Measurements from ENCODE around the gene CPT2.
A peak's percentile ranks its signal among the peaks of the same experiment; 100 is the strongest.

The CPT2 gene

GRCh38 chr1:53238197-53239155 lies 41.9 kb downstream of the CPT2 start, which contains the start of gene MAGOH:
Gene MAGOH, minus strand, starts transcription at chr1:53238518. Its CDS starts 70 bp downstream, at chr1:53238448.
- Histone ChIP-seq H4K20me1 (ENCODE audit: insufficient read depth, low read length) (no peaks in the 10 kb centered on the region), H3K9me3 (replicated peaks; ENCODE audit: insufficient read depth, low read length) (no peaks in the 10 kb centered on the region), H3K4me1 (ENCODE audit: low read length) (peaks cover 4% of the 10 kb centered on the region; the same call in 1 of the 2 replicates), H3K4me3 (ENCODE audit: low read length) (peak within 1 kb of the TSS; percentile 97), H3K4me2 (ENCODE audit: low read depth, low read length) (peak within 1 kb of the TSS; percentile 70), H3K9ac (ENCODE audit: low read length) (peak within 1 kb of the TSS; percentile 87), H3K79me2 (ENCODE audit: low read length) (peaks cover 42% of the 10 kb centered on the region), H3K27me3 (replicated peaks; ENCODE audit: insufficient read depth, low read length) (no peaks in the 10 kb centered on the region), H3K36me3 (replicated peaks; ENCODE audit: insufficient read depth, low read length) (no peaks in the 10 kb centered on the region; the same call in 1 of the 2 replicates), H3K9me2 (replicated peaks; ENCODE audit: insufficient read depth, low read length) (no peaks in the 10 kb centered on the region), H3F3A (ENCODE audit: insufficient read depth, low read length) (peaks cover 8% of the 10 kb centered on the region), H2AFZ (ENCODE audit: low read length) (peak within 1 kb of the TSS; percentile 86), H3K27ac (ENCODE audit: low read length) (peak within 1 kb of the TSS; percentile 52; the same call in 1 of the 2 replicates)
- peak; percentile 99 for DNase-seq
- TF ChIP-seq EZH2phosphoT487 (IDR thresholded peaks at IDR 0.05; ENCODE audit: low read length), result no peak
- no peak for TF ChIP-seq EZH2 (optimal IDR thresholded peaks at IDR 0.05; ENCODE audit: low read depth, low read length)
- TF ChIP-seq CTCF (IDR thresholded peaks at IDR 0.05; ENCODE audit: low read length), result no peak

DNA sequence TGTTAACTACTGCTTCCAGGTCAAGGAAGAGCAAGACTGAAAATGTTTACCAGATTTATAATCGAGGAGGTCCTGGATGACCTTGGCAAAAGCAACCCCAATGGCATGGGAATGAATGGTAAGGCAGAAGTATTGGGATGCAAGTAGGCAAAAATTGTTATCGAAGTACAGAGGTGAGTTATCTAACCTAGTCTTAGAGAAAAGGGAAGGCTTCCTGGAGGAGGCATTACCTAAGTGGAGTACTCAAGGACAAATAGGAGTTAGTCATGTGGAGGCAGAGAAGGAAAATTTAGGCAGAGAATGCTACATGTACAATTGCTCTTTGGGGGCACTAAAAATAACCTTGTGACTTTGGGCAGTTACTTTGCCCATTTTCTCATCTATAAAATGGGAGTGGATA lies 45.2 kb downstream of the CPT2 start:
- Histone ChIP-seq H3K4me1 (ENCODE audit: low read length) (peaks cover 8% of the 10 kb centered on the region), H2AFZ (ENCODE audit: low read length) (no peak overlapping the region), H3F3A (ENCODE audit: insufficient read depth, low read length) (peaks cover 8% of the 10 kb centered on the region), H3K9me2 (replicated peaks; ENCODE audit: insufficient read depth, low read length) (no peaks in the 10 kb centered on the region), H3K4me3 (ENCODE audit: low read length) (no peak overlapping the region), H3K9me3 (replicated peaks; ENCODE audit: insufficient read depth, low read length) (no peaks in the 10 kb centered on the region), H3K9ac (ENCODE audit: low read length) (no peak overlapping the region), H3K36me3 (replicated peaks; ENCODE audit: insufficient read depth, low read length) (peaks cover 11% of the 10 kb centered on the region; the same call in 1 of the 2 replicates), H3K79me2 (ENCODE audit: low read length) (peaks cover 15% of the 10 kb centered on the region), H4K20me1 (ENCODE audit: insufficient read depth, low read length) (no peaks in the 10 kb centered on the region), H3K27ac (ENCODE audit: low read length) (no peak overlapping the region), H3K4me2 (ENCODE audit: low read depth, low read length) (no peak overlapping the region), H3K27me3 (replicated peaks; ENCODE audit: insufficient read depth, low read length) (no peaks in the 10 kb centered on the region)
- TF ChIP-seq CTCF (IDR thresholded peaks at IDR 0.05; ENCODE audit: low read length) (no peak), EZH2phosphoT487 (IDR thresholded peaks at IDR 0.05; ENCODE audit: low read length) (no peak), EZH2 (optimal IDR thresholded peaks at IDR 0.05; ENCODE audit: low read depth, low read length) (no peak)
- DNase-seq, result no peak

DNA sequence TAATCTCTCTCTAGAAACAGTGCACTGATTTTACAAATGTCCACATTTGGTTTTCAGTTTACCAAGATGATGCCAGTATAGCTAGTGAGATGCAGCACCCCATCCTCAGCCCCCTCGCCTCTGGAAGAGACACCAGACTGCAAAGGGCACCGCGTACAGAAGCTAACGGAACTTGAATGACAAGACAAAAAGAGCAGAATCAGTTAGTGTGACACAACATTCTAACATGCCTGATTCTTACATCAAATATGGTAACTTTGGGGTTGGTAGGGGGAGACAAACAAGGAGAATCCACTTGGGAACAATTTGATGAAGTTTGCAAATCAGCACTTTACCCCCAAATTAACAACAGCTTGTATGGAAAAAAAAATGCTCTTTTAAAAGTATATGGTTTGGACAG lies 45.8 kb downstream of the CPT2 start:
- H3K36me3 ChIP-seq (replicated peaks; ENCODE audit: insufficient read depth, low read length), result peaks cover 12% of the 10 kb centered on the region; the same call in 1 of the 2 replicates
- no peak for TF ChIP-seq EZH2phosphoT487 (IDR thresholded peaks at IDR 0.05; ENCODE audit: low read length)
- no peak for TF ChIP-seq CTCF (IDR thresholded peaks at IDR 0.05; ENCODE audit: low read length)
- TF ChIP-seq EZH2 (optimal IDR thresholded peaks at IDR 0.05; ENCODE audit: low read depth, low read length), result no peak
- H3K9me2 ChIP-seq (replicated peaks; ENCODE audit: insufficient read depth, low read length), result no peaks in the 10 kb centered on the region
- H4K20me1 ChIP-seq (ENCODE audit: insufficient read depth, low read length), result no peaks in the 10 kb centered on the region
- no peak overlapping the region for H3K27ac ChIP-seq (ENCODE audit: low read length)
- no peak overlapping the region for H3K4me2 ChIP-seq (ENCODE audit: low read depth, low read length)
- H2AFZ ChIP-seq (ENCODE audit: low read length), result no peak overlapping the region
- peaks cover 10% of the 10 kb centered on the region for H3K79me2 ChIP-seq (ENCODE audit: low read length)
- no peak overlapping the region for H3K9ac ChIP-seq (ENCODE audit: low read length)
- H3K9me3 ChIP-seq (replicated peaks; ENCODE audit: insufficient read depth, low read length), result no peaks in the 10 kb centered on the region
- no peak overlapping the region for H3K4me3 ChIP-seq (ENCODE audit: low read length)
- DNase-seq, result no peak
- peaks cover 8% of the 10 kb centered on the region for H3F3A ChIP-seq (ENCODE audit: insufficient read depth, low read length)
- no peaks in the 10 kb centered on the region for H3K27me3 ChIP-seq (replicated peaks; ENCODE audit: insufficient read depth, low read length)
- peaks cover 10% of the 10 kb centered on the region for H3K4me1 ChIP-seq (ENCODE audit: low read length)

All from MM.1S (cell line).